Upper lobe of right lung (tissue), 1 donor: ENCODE results near the gene SUSD4. TPM values are rescaled to one million over a fixed set of nuclear protein-coding genes. Genes with fewer than 3 reads are reported as not detected.

Experiments
- ATAC-seq: fragments of 200-7000 bp; cut with Tn5 transposase; one replicate; pipeline ENCODE4 v1.9.1; 2020; ENCODE audit warnings: mild to moderate bottlenecking, moderate library complexity
- DNase-seq: peaks from one replicate; pipeline ENCODE4 v3.0.0-alpha.2; 2020
- H3K27ac ChIP-seq: fragments of 200-600 bp; one replicate; pipeline ENCODE4 v1.8.0; 2022
- H3K27me3 ChIP-seq: fragments of 200-600 bp; one replicate; pipeline ENCODE4 v1.8.0; 2022; ENCODE audit warnings: mild to moderate bottlenecking
- H3K36me3 ChIP-seq: fragments of 200-600 bp; one replicate; pipeline ENCODE4 v1.8.0; 2022
- H3K4me1 ChIP-seq: fragments of 200-600 bp; one replicate; pipeline ENCODE4 v1.8.0; 2022
- H3K4me3 ChIP-seq: fragments of 200-600 bp; one replicate; pipeline ENCODE4 v1.8.0; 2022; ENCODE audit warnings: mild to moderate bottlenecking
- H3K9me3 ChIP-seq: fragments of 200-600 bp; one replicate; pipeline ENCODE4 v1.8.0; 2022
- CTCF ChIP-seq: fragments of 200-600 bp; IDR thresholded peaks from one replicate; pipeline ENCODE4 v1.8.0; 2022; ENCODE audit warnings: antibody characterized with exemption
- intact Hi-C: fragments of 100-400 bp; cut with DNase I; formaldehyde crosslinking; loops from one replicate; pipeline ENCODE4 v1.11.0; 2022
- total RNA-seq: library from RNA; stranded (reverse); fragmentation: NEBNext Ultra II Directional; extraction: Animal tissue kit (Norgen Biotek cat#: 25700); gene quantifications from one replicate; pipeline ENCODE4 v1.2.1, GENCODE V29; 2021
- donor health status: DM: no; HTN: yes; CAD: no; lungs with severe emphysema.

The SUSD4 gene
- total RNA-seq, 1 donor from 2014 or later, result 2.2 TPM

DNA sequence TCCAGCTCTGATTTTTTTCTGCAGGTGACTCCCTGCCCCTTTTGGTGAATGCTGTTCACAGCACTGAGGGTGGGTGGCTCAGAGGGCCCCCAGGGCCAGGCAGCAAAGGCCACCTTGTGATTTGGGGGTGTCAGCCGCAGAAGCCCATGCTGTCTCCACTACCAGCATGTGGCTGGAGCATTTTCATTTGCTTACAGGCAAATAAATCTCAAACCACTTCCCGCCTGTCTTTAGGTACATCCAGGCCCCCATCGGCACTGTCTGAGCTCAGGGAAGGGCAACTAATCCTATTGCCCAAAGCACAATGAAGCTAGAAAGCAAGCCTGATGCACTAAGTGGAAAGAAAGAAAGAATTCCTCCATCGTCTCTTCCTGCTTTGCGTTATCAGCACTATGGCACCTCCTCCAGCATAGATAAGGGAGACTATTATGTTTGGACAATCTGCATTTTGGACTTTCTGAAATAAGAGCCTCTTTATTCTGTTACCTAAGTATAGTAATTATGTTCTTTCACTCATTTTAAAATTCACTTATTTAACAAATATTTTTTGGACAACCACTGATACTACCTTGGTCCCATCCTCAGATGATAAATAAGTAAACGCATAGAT is 120.4 kb downstream of the SUSD4 start:
- H3K27me3 ChIP-seq, result peaks cover under 1% of the 10 kb centered on the region
- ATAC-seq (no peak), DNase-seq (no peak)
- H3K4me1 ChIP-seq, result no peaks in the 10 kb centered on the region
- H3K27ac ChIP-seq, result no peak overlapping the region
- H3K9me3 ChIP-seq, result no peaks in the 10 kb centered on the region
- no peak overlapping the region for H3K4me3 ChIP-seq
- intact Hi-C loops, result no loop called here
- TF ChIP-seq CTCF, result no peak
- no peaks in the 10 kb centered on the region for H3K36me3 ChIP-seq

- intact Hi-C loops, result no loop called here
- Histone ChIP-seq H3K27ac (no peak overlapping the region), H3K27me3 (no peaks in the 10 kb centered on the region), H3K4me3 (no peak overlapping the region), H3K4me1 (no peaks in the 10 kb centered on the region), H3K36me3 (no peaks in the 10 kb centered on the region), H3K9me3 (no peaks in the 10 kb centered on the region)
- no peak for DNase-seq
- ATAC-seq, result no peak
- no peak for TF ChIP-seq CTCF
These were observed 121.0 kb downstream of the SUSD4 start for GRCh38 chr1:223242971-223243370.

GRCh38 chr1:223242382-223242955 is 121.5 kb downstream of the SUSD4 start:
- TF ChIP-seq CTCF, result no peak
- H3K36me3 ChIP-seq, result no peaks in the 10 kb centered on the region
- no peak overlapping the region for H3K27ac ChIP-seq
- no peak overlapping the region for H3K4me3 ChIP-seq
- H3K9me3 ChIP-seq, result no peaks in the 10 kb centered on the region
- no peak for ATAC-seq
- H3K27me3 ChIP-seq, result no peaks in the 10 kb centered on the region
- intact Hi-C loops, result no loop called here
- no peaks in the 10 kb centered on the region for H3K4me1 ChIP-seq
- no peak for DNase-seq

DNA sequence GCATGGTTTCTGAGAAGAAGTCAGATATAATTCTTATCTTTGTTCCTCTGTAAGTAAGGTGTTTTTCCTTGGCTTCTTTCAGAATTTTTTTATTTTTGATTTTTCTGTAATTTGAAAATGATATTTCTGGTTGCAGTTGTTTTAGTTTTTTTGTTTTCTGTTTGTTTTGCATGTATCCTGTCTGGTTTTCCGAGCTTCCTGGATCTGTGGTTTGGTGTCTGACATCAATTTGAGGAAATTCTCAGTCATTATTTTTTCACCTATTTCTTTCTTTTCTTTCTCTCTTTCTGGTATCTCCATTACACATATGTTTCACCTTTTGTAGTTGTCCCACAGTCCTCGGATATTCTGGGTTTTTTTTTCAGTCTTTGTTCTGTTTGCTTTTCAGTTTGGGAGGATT is 123.9 kb downstream of the SUSD4 start:
- Histone ChIP-seq H3K36me3 (no peaks in the 10 kb centered on the region), H3K4me3 (no peak overlapping the region), H3K27ac (no peak overlapping the region), H3K27me3 (no peaks in the 10 kb centered on the region), H3K4me1 (no peaks in the 10 kb centered on the region), H3K9me3 (no peaks in the 10 kb centered on the region)
- ATAC-seq, result no peak
- no peak for DNase-seq
- intact Hi-C loops, result no loop called here
- no peak for TF ChIP-seq CTCF

GRCh38 chr1:223235091-223235490 is 128.9 kb downstream of the SUSD4 start:
- no peaks in the 10 kb centered on the region for H3K27me3 ChIP-seq
- no peak for ATAC-seq
- no peak overlapping the region for H3K4me3 ChIP-seq
- intact Hi-C loops, result no loop called here
- H3K4me1 ChIP-seq, result no peaks in the 10 kb centered on the region
- no peaks in the 10 kb centered on the region for H3K36me3 ChIP-seq
- H3K9me3 ChIP-seq, result no peaks in the 10 kb centered on the region
- no peak for TF ChIP-seq CTCF
- no peak overlapping the region for H3K27ac ChIP-seq
- DNase-seq, result no peak
